ENCODE measurements around the gene OR4D2.

Gene OR4D2

GRCh38 chr17:58184308-58184985, 17.7 kb downstream of the OR4D2 start:
- peaks cover 0 to under 1% (median 0%) of the 10 kb centered on the region in 4 donors for H3K4me1 ChIP-seq
- no peak for TF ChIP-seq CTCF (IDR thresholded peaks at IDR 0.05)
- H3K36me3 ChIP-seq = no peaks in the 10 kb centered on the region
- no peak overlapping the region for H3K27ac ChIP-seq
- intact Hi-C loops (cut with DNase I; ENCODE audit: low total_unique reads) = no loop called here
- no peak overlapping the region for H3K4me3 ChIP-seq
- peaks cover 0 to 21% of the 10 kb centered on the region in 2 donors for H3K27me3 ChIP-seq
- no peak for DNase-seq
- no peaks in the 10 kb centered on the region for H3K9me3 ChIP-seq

GRCh38 chr17:58184986-58185761, 18.4 kb downstream of the OR4D2 start:
- Histone ChIP-seq H3K27me3 (peaks cover 0 to 28% of the 10 kb centered on the region in 2 donors), H3K36me3 (no peaks in the 10 kb centered on the region), H3K4me3 (no peak overlapping the region), H3K4me1 (peaks cover 0 to 6% (median 0%) of the 10 kb centered on the region in 4 donors), H3K27ac (no peak overlapping the region), H3K9me3 (no peaks in the 10 kb centered on the region)
- intact Hi-C loops (cut with DNase I; ENCODE audit: low total_unique reads) = no loop called here
- no peak for DNase-seq
- no peak for TF ChIP-seq CTCF (IDR thresholded peaks at IDR 0.05)

- H3K4me3 ChIP-seq = no peak overlapping the region
- H3K36me3 ChIP-seq = no peaks in the 10 kb centered on the region
- intact Hi-C loops (cut with DNase I; ENCODE audit: low total_unique reads) = no loop called here
- no peak for DNase-seq
- no peaks in the 10 kb centered on the region for H3K9me3 ChIP-seq
- H3K27me3 ChIP-seq = peaks cover 0 to 42% of the 10 kb centered on the region in 2 donors
- no peak for TF ChIP-seq CTCF (IDR thresholded peaks at IDR 0.05)
- H3K4me1 ChIP-seq = peaks cover 0 to 6% (median 0%) of the 10 kb centered on the region in 4 donors
- H3K27ac ChIP-seq = no peak overlapping the region
Measured at GRCh38 chr17:58186591-58186990, 19.8 kb downstream of the OR4D2 start.

- no peak for TF ChIP-seq CTCF (IDR thresholded peaks at IDR 0.05)
- intact Hi-C loops (cut with DNase I; ENCODE audit: low total_unique reads) = no loop called here
- DNase-seq = no peak
Measured at GRCh38 chr17:58187063-58187462, 20.3 kb downstream of the OR4D2 start.

GRCh38 chr17:58187675-58188074, 20.9 kb downstream of the OR4D2 start:
- no peak overlapping the region for H3K27ac ChIP-seq
- no peaks in the 10 kb centered on the region for H3K36me3 ChIP-seq
- no peak overlapping the region for H3K4me3 ChIP-seq
- no peak for DNase-seq
- intact Hi-C loops (cut with DNase I; ENCODE audit: low total_unique reads) = no loop called here
- no peaks in the 10 kb centered on the region for H3K9me3 ChIP-seq
- H3K27me3 ChIP-seq = peaks cover 0 to 53% of the 10 kb centered on the region in 2 donors
- peaks cover 0 to 6% (median 0%) of the 10 kb centered on the region in 4 donors for H3K4me1 ChIP-seq
- TF ChIP-seq CTCF (IDR thresholded peaks at IDR 0.05) = no peak

More at GRCh38 chr17:58187063-58187462, 20.3 kb downstream of the OR4D2 start:
- Histone ChIP-seq H3K27ac (no peak overlapping the region), H3K36me3 (no peaks in the 10 kb centered on the region), H3K9me3 (no peaks in the 10 kb centered on the region), H3K27me3 (peaks cover 0 to 47% of the 10 kb centered on the region in 2 donors), H3K4me1 (peaks cover 0 to 6% (median 0%) of the 10 kb centered on the region in 4 donors), H3K4me3 (no peak overlapping the region)

All from tibial artery (tissue), 4 donors.